Muscle of back (tissue), 11 donors: ENCODE measurements around the gene CNBD2. TPM values are rescaled to one million over a fixed set of nuclear protein-coding genes. Genes with fewer than 3 reads are reported as not detected.
"Not testable (repeated sequence)": the region's sequence is repeated elsewhere in the genome, so short reads cannot be mapped to it uniquely, and the experiment has no call there.

Experiments
- DNase-seq, 3 donors: peaks; one replicate each; pipeline versions ENCODE4 v3.0.0 to v3.0.0-alpha.2; 2013
- polyA plus RNA-seq, 10 donors: library from polyadenylated mRNA; unstranded; fragments of 120-200 nt; gene quantifications; one replicate each; pipeline ENCODE4 v1.2.1, GENCODE V29; 2013; ENCODE audit not compliant: insufficient read length in 10 of 10

CNBD2 gene
- polyA plus RNA-seq, 10 donors, result 0.16 to 0.88 (median 0.37) TPM; not detected in 2

DNA sequence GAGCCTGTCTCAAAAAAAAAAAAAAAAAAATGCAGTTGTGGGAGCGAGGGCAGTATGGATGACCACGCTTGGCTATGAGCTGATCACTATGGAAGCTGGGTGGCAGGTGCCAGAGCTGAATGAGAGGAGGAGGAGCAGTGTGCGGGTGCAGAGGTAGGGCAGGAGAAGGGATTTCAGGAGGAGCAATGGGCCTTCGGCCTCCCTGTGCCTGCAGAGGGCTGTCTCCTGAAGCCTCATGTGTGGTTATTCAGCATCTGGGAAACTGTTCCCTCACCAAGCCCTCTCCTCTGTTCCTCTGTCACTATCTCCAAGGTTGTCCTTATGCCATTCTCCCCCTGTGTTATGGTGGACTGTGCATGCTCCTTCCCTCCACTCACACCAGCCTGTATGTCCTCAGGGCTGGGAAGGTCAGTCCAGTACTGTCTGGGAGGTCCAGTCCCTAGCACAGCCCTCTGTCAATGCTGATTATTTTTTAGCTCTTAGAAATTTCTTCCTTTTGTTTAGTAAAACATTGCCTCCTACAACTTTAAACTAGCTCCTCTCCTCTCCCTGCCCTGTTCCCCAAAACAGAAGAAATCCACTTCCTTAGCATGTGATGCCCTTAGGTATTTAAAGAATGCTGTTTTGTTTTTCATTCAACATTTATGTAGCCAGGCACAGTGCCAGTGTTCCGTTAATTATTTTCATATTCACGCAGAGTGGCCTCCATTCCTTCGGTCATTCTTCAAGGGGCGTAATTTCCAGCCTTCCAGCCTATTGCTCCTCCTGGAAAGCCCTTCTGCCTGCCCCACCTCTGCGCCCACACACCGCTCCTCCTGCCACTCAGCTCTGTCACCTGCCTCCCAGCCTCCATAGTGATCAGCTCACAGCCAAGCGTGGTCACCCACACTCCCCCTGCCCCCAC, 48.9 kb downstream of the CNBD2 start:
- peak; percentile 58 to 82 (median 73) for DNase-seq

- DNase-seq, result no peak
Measured at GRCh38 chr20:36018208-36018988, 50.0 kb downstream of the CNBD2 start.

DNA sequence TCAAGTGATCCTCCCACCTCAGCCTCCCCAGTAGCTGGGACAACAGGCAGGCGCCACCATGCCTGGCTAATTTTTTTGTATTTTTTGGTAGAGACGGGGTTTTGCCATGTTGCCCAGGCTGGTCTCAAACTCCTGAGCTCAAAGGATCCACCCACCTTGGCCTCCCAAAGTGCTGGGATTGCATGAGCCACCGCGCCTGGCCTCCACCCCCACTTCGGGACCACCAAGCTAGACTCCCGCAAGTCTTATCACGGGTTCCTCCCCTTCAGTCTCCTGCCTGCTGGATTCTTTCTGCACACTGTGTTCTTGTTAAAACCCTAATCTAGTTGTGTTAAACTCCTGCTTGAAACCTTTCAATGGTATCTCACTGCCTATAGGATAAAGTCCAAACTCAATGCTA, 57.7 kb downstream of the CNBD2 start:
- DNase-seq, result not testable (repeated sequence)

DNA sequence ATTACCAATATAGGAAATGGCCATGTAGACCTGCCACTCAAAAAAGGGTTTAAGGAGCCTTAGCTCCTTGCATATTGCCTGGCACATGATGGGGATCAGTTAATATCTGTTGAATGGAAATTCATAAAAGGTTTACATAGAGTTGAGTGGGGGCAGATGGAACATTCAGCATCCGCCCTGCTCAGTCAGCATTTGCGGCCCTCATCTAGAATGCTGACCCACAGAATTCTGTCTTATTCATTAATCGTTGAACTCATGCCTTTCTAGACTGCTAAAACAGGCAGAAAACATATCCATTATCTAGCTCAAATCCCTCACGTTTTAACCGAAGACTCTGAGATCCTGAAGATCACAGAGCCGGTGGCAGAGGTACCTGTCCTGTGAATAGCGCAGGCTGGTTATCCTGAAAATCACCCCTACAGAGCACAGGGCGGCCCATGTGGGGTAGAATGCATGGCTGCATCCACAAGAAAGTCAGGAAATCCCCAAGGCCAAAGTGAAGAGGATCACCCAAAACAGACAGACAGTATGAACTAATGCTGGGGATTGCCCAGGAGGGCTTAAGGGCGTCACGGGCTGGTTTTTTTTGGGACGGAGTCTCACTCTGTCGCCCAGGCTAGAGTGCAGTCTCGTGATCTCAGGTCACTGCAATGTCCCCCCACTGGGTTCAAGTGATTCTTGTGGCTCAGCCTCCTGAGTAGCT, 59.9 kb downstream of the CNBD2 start:
- DNase-seq, result no peak

- DNase-seq, result peak; percentile 46 to 86 (median 73)
Measured at GRCh38 chr20:36030149-36030548, 61.8 kb downstream of the CNBD2 start.

- no peak for DNase-seq
Measured at GRCh38 chr20:36031806-36032205, 63.4 kb downstream of the CNBD2 start.

DNA sequence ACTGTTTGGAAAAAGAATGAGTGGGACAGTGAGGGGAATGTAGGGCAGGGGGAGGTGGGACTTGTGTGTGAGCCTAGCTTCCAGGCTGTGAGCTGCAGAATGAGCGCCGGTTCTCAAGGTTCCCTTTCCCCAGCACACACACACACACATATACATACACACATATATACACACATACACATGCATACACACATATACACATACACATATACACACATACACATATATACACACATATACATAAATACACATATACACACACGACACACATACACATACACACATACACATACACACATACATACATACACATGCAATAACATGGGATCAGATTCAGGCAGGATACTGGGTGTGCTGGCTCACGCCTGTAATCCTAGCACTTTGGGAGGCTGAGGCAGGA, 66.5 kb downstream of the CNBD2 start:
- DNase-seq, result no peak

DNA sequence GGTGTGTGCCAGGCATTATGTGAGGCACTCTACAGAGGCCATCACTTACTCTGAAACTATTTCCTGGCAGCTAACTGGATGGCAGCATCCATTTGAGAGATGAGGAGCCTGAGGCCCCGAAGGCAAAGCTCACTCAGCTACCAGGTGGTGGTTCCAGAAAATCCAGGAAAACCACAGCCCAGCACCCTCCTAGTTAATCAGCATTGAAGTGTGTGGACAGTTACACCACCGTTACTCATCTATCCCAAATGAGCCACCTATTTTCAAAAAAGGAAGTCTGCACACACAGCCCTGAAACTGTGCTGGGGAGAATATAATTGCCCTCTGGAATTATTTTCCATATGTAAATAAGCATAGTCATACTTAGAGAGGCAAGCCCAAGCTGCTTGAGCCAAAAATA, 67.4 kb downstream of the CNBD2 start:
- no peak for DNase-seq

GRCh38 chr20:36036688-36037087, 68.3 kb downstream of the CNBD2 start:
- no peak for DNase-seq

DNA sequence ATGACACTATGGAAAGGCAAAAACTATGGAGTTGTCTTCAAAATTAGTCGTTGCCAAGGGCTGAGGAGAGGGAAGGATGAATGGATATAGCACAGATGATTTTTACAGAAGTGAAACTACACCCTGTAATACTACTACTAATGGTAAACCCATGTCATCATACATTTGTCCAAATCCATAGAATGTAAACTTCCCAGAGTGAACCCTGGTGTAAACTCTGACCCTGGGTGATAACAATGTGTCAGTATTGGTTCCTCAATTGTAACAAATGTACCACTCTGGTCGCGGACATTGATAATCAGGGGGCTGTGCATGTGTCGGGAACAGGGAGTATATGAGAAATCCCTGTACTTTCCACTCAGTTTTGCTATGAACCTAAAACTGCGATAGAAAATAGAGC, 72.2 kb downstream of the CNBD2 start:
- DNase-seq, result no peak

DNA sequence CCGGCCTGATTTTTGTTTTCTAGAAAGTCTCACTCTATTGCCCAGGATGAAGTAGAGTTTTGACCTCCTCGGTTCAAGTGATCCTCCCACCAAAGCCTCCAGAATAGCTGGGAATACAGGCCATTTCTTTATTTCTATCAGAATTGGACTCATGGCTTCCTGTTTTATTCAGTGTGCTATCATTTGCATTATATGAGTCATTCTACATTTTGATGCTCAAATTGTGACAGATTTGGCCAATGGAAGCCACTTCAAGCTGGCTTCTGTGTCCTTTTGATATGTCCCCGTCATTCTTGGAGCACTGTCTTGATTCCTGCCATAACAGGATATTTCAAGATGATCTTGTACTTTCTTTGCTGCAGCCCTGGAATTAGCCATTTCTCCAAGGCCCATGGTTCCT, 75.1 kb downstream of the CNBD2 start:
- no peak for DNase-seq

- DNase-seq, result no peak
Measured at GRCh38 chr20:36043892-36044515, 75.6 kb downstream of the CNBD2 start.

DNA sequence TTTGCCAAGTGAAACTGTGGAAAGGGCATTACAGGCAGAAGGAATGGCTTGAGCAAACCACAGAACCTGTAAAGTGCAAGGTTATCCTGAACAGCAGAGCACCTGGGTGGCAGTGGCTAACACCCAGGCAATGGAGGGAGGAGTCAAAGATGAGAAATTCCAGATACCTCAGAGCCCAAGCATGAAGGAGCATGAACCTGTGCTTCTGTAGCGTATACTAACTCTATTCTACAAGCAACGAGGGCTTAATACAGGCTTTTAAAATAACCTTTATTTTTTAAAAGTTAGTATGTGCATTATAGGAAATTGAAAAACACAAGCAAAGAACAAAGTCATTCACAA, 77.0 kb downstream of the CNBD2 start:
- DNase-seq, result no peak

DNA sequence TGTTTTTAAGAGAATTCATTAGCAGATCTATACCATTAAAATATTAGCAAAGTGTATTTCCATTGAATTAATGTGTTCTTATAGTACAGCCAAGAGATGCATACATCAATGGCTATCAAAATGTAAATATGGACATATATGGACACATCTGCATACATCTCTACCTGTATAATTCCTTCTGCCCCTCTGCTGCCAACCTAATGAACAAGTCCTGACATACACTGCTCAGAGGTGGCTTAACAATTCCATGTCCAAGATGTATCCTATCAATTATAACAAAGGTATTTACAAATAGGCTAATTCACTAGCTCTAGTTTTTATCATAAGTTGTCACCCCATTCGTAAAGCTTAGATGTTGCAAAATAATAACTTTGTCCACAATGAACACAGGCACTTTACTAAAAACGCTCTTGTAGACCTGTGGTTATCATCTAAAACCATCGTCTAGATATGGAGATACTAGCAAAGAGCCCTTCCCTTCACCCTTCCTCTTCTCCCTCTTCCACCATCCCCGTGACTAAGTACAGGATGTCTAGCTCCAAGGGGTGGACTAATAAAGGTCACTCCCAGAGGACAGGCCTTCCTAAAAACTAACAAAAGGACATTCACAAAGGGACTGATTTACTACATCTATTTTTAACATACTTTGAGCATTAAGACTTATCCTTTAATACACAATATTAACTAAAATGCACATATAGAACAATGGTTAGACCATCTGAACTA, 77.8 kb downstream of the CNBD2 start:
- not testable (repeated sequence) for DNase-seq

DNA sequence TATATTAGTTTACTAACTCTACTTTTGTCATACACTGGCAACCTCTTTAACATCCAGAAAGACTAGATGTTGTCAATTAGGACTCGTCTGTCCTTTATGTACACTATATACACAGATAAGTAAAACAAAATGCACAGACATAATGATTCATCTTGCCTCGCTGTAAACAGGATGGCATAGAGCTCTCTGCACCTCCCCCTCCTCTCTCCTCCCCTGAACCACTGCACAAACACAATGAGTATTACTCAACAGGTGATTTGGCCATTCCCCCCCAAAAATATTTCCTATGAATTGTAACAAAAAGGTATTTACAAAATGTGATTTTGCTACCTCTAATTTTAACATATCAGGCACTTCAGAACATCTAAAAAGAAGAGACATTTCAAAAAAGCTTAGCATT, 81.0 kb downstream of the CNBD2 start:
- not testable (repeated sequence) for DNase-seq

DNA sequence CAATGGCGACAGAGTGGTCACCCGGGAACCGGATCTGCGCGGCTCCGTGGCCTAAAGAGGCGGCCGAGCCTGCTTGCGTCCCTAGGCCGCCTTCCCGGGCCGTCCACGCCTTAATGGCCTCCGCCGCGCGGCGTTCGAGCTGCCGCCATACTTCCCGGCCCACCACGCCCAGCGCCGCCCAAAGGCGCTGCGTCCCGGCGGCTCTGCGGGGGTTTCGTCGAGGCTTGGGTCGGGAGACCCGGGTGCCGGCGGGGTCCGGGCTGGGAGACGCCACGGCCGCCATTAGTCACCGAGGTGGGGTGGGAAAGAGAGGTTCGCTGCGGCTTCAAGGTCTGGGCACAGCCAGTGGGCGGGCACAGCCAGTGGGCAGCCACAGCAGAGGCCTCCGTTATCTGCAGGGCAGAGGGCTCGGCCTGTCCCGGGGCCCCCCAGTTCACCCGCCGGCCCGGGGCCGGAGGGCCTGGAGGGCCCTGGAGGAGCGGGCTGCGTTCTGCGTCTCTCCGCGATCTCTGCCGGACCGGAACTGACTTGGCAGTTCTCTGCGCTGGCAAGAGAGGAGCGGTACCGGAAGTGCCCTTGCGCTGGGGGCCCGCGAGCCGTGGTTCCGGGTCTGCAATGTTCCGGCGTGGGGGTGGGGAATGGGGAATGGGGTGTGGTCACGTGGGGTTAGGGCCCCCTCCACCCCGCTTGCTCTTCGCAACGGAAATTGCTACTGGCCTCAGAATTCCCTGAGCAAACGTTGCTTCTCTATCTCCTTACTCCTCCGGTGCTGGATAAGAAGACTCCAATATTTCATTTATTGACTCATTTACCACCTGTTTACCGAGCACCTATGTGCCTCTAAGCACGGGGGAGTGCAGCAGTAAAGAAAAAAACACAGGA, 82.3 kb downstream of the CNBD2 start:
- peak; percentile 87 to 94 (median 89) for DNase-seq

DNA sequence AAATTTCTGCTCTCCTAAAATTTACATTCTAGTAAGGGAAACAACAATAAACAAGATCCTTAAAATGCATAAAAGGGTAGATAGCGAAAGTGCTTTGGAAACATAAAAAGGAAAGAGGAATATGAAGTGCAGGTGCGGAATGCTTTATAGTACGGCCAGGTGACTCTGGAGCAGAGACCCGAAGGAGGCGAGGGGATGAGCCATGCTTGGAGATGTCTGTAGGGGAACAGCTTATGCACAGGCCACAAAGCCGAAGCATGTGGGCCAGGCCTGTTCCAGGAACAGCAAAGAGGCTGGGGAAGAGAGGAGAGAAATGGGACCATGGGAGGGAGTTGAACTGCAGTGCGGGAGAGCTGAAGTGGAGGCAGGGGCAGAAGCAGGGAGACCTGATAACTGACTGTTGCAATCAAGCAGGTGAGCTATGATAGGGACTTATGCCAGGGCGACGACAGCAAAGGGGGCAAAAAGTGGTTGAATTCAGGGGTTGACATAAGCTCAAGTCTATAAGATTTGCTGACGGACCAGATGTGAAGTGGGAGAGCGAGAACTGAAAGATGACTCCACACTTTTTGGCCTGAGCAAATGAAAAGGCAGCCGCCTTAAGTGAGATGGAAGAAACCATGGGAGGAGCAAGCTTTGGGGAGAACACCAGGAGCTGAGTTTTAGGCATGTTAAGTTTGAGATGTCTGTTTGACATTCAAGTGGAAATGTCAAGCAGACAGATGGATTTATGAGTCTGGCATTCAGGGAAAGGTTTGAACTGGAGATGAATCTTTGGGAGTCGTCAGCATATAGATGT, 83.1 kb downstream of the CNBD2 start:
- DNase-seq, result peak in 1 of 3 donors; percentile 45

DNA sequence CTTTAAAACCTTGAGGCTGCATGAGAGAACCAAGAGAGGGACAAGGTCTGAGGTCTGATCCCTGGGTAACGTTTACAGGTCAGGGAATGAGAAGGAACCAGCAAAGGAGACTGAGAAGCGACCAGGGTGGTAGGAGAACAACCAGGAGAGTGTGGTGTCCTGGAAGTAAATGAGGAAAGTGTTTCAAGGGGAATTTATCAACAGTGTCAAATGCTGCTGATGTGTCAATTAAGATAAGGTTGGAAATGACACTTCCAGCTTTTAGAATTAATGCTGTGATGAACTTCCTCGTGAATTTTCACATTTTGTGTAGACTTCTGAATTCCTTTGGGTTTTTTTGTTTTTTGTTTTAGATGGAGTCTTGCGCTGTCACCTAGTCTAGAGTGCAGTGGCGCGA, 83.7 kb downstream of the CNBD2 start:
- no peak for DNase-seq

DNA sequence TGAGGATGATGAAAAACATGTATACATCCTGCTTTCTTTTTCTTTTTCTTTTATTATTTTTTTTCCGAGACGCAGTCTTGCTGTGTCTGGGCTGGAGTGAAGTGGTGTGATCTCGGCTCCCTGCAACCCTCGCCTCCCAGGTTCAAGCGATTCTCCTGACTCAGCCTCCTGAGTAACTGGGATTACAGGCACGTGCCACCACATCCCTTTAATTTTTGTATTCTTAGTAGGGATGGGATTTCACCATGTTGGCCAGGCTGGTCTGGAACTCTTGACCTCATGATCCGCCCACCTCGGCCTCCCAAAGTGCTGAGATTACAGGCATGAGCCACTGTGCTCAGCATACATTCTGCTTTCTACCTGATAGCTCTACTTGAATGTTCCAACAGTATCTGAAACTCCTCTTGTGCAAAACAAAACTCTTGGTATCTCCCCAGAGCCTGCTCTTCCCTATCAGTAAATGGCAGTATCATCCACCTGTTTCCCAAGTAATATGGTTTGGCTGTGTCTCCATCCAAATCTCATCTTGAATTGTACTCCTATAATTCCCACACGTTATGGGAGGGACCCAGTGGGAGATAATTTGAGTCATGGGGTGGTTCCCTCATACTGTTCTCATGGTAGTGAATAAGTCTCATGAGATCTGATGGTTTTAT, 85.6 kb downstream of the CNBD2 start:
- DNase-seq, result not testable (repeated sequence)
